HG02870 (cell line): ENCODE data around the gene FTCD.
"Not testable (repeated sequence)": the region's sequence is repeated elsewhere in the genome, so short reads cannot be mapped to it uniquely, and the experiment has no call there.

Experiments used
- ATAC-seq: cut with Tn5 transposase; IDR thresholded peaks from one replicate; pipeline ENCODE4 v1.9.1; 2021; ENCODE audit warnings: mild to moderate bottlenecking, moderate library complexity; ENCODE audit not compliant: unreplicated experiment

The FTCD gene

GRCh38 chr21:46171996-46172862 lies 16.9 kb upstream of the FTCD start:
- no peak for ATAC-seq

- no peak for ATAC-seq
These were observed 16.2 kb upstream of the FTCD start for GRCh38 chr21:46171585-46171984.

- ATAC-seq, result not testable (repeated sequence)
These were observed 15.2 kb upstream of the FTCD start for GRCh38 chr21:46170436-46171193.

GRCh38 chr21:46168659-46169386 lies 13.4 kb upstream of the FTCD start:
- ATAC-seq, result no peak

- no peak for ATAC-seq
These were observed 12.9 kb upstream of the FTCD start for GRCh38 chr21:46168238-46168637.

- ATAC-seq, result no peak
These were observed 9.7 kb upstream of the FTCD start for GRCh38 chr21:46165098-46165497.

GRCh38 chr21:46163380-46163779 lies 8.0 kb upstream of the FTCD start:
- no peak for ATAC-seq

GRCh38 chr21:46161633-46162592 lies 6.5 kb upstream of the FTCD start:
- no peak for ATAC-seq

- ATAC-seq, result no peak
These were observed 5.7 kb upstream of the FTCD start for GRCh38 chr21:46160907-46161632.

- ATAC-seq, result no peak
These were observed 5.2 kb upstream of the FTCD start for GRCh38 chr21:46160657-46160906.

- no peak for ATAC-seq
These were observed 4.7 kb upstream of the FTCD start for GRCh38 chr21:46159841-46160656.

- ATAC-seq, result no peak
These were observed 4.0 kb upstream of the FTCD start for GRCh38 chr21:46159390-46159789.

GRCh38 chr21:46158666-46159300 lies 3.4 kb upstream of the FTCD start:
- no peak for ATAC-seq

- ATAC-seq, result no peak
These were observed 2.6 kb upstream of the FTCD start for GRCh38 chr21:46157987-46158451.

- ATAC-seq, result no peak
These were observed 2.1 kb upstream of the FTCD start for GRCh38 chr21:46157396-46157986.

- no peak for ATAC-seq
These were observed 1.3 kb upstream of the FTCD start for GRCh38 chr21:46156678-46157077.

GRCh38 chr21:46156378-46156645 lies 933 bp upstream of the FTCD start:
- ATAC-seq, result no peak

- ATAC-seq, result no peak
These were observed 345 bp downstream of the FTCD start for GRCh38 chr21:46154955-46155513.
